Activated T-helper 17 cell treated with anti-CD3 and anti-CD28 coated beads, Interleukin-2, amount 50 U/mL, for 72 hours (primary cell): Measurements from ENCODE around the gene MEDAG. TPM values are rescaled to one million over a fixed set of nuclear protein-coding genes. Genes with fewer than 3 reads are reported as not detected.

ENCODE experiments used
- ATAC-seq: fragments of 150-1000 bp; cut with Tn5 transposase; replicated peaks from 2 replicates; pipeline ENCODE4 v1.10.0; 2021; ENCODE audit warnings: mild to moderate bottlenecking, moderate library complexity
- H3K27ac Mint-ChIP-seq: one replicate; pipeline ENCODE4 v1.8.0; 2022; ENCODE audit warnings: mixed read lengths
- H3K27me3 Mint-ChIP-seq: one replicate; pipeline ENCODE4 v1.8.0; 2022; ENCODE audit warnings: mixed read lengths
- H3K36me3 Mint-ChIP-seq: one replicate; pipeline ENCODE4 v1.8.0; 2022; ENCODE audit warnings: low read depth, mild to moderate bottlenecking, mixed read lengths
- H3K4me1 Mint-ChIP-seq: one replicate; pipeline ENCODE4 v1.8.0; 2022; ENCODE audit warnings: mixed read lengths
- H3K4me3 Mint-ChIP-seq: one replicate; pipeline ENCODE4 v1.8.0; 2022; ENCODE audit warnings: mild to moderate bottlenecking, mixed read lengths
- H3K9me3 Mint-ChIP-seq: one replicate; pipeline ENCODE4 v1.8.0; 2022; ENCODE audit warnings: mixed read lengths
- total RNA-seq, 2 donors: library from RNA; stranded (reverse); gene quantifications; one replicate each; pipeline ENCODE4 v1.2.3, GENCODE V29; 2022

Gene MEDAG
- total RNA-seq, 2 donors from 2014 or later: 0.21 TPM; not detected in 1

GRCh38 chr13:30932481-30933353, 26.6 kb downstream of the MEDAG start, which contains the start of gene TEX26:
TEX26 (plus strand) TSS chr13:30932656; CDS start chr13:30932716, 60 bp downstream.
- H3K27ac Mint-ChIP-seq: no peak within 1 kb of the TSS
- no peak for ATAC-seq
- H3K4me1 Mint-ChIP-seq: no peaks in the 10 kb centered on the region
- H3K36me3 Mint-ChIP-seq: no peaks in the 10 kb centered on the region
- peaks cover 40% of the 10 kb centered on the region for H3K27me3 Mint-ChIP-seq
- no peak within 1 kb of the TSS for H3K4me3 Mint-ChIP-seq
- peaks cover 3% of the 10 kb centered on the region for H3K9me3 Mint-ChIP-seq

- H3K4me3 Mint-ChIP-seq: no peak overlapping the region
- H3K4me1 Mint-ChIP-seq: no peaks in the 10 kb centered on the region
- ATAC-seq: no peak
- H3K9me3 Mint-ChIP-seq: peaks cover 4% of the 10 kb centered on the region
- H3K36me3 Mint-ChIP-seq: no peaks in the 10 kb centered on the region
- H3K27ac Mint-ChIP-seq: no peak overlapping the region
- H3K27me3 Mint-ChIP-seq: peaks cover 42% of the 10 kb centered on the region
Observed at GRCh38 chr13:30933354-30933670, 27.2 kb downstream of the MEDAG start.

DNA sequence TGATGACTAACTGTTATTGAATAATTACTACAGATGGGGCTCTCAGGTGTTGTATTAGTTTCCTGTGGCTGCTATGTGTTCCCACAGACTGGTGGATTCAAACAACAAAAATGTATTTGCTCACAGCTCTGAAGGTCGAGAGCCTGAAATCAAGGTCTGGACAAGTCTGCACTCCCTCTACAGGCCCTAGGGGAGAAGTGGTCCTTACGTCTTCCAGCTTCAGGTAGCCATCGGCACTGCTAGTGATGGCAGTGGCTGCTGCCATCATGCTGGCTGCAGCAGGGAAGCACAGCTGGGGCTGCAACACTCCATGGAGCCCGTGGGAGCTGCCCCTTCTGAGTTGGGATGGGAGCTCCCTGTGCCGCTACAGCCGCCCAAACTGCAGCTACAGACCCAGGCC, 28.3 kb downstream of the MEDAG start:
- Mint-ChIP-seq H3K4me1 (no peaks in the 10 kb centered on the region), H3K27me3 (peaks cover 39% of the 10 kb centered on the region), H3K36me3 (no peaks in the 10 kb centered on the region), H3K9me3 (peaks cover 4% of the 10 kb centered on the region), H3K4me3 (no peak overlapping the region), H3K27ac (no peak overlapping the region)
- no peak for ATAC-seq

- H3K4me3 Mint-ChIP-seq: no peak overlapping the region
- ATAC-seq: no peak
- H3K36me3 Mint-ChIP-seq: no peaks in the 10 kb centered on the region
- H3K4me1 Mint-ChIP-seq: no peaks in the 10 kb centered on the region
- peaks cover 35% of the 10 kb centered on the region for H3K27me3 Mint-ChIP-seq
- H3K9me3 Mint-ChIP-seq: peaks cover 4% of the 10 kb centered on the region
- H3K27ac Mint-ChIP-seq: no peak overlapping the region
Observed at GRCh38 chr13:30934803-30935202, 28.7 kb downstream of the MEDAG start.

GRCh38 chr13:30936971-30937370, 30.9 kb downstream of the MEDAG start:
- H3K4me1 Mint-ChIP-seq: no peaks in the 10 kb centered on the region
- H3K9me3 Mint-ChIP-seq: peaks cover 4% of the 10 kb centered on the region
- no peaks in the 10 kb centered on the region for H3K36me3 Mint-ChIP-seq
- H3K4me3 Mint-ChIP-seq: no peak overlapping the region
- no peak for ATAC-seq
- H3K27me3 Mint-ChIP-seq: peaks cover 20% of the 10 kb centered on the region
- no peak overlapping the region for H3K27ac Mint-ChIP-seq

GRCh38 chr13:30943881-30944280, 37.8 kb downstream of the MEDAG start:
- Mint-ChIP-seq H3K4me3 (no peak overlapping the region), H3K36me3 (no peaks in the 10 kb centered on the region), H3K27ac (no peak overlapping the region), H3K27me3 (peaks cover 34% of the 10 kb centered on the region), H3K9me3 (peaks cover 8% of the 10 kb centered on the region), H3K4me1 (no peaks in the 10 kb centered on the region)
- no peak for ATAC-seq

DNA sequence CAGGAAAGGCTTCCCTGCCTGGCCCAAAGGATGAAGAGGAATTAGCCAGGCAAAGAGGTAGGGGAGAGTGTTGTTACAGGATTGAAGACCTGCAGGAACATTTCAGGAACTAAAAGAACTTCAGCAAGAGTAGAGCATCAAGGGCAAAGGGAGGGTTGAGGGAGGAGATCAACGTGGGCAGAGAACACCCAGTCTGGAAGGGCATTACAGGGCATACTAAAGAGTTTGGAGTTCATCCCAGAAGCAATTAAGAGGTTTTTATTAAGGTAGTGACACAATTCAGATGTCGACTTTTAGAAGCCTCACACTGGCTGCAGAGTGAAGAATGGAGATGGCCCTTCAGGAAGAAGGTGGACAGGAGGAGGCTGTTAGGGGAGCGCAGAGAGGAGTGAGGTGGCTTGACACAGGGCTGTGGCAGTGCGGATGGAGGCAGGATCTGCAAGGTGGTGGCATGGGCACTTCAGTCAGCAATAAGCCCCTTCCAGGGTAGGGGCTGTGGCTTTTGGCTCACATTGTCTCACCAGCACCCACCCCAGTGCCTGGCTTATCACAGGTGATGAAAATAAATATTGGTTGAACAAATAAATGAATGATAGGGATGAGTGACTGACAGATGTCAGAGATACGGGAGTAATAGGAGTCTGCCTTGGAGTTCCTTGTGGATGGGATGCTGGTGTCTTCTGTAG, 51.3 kb downstream of the MEDAG start:
- H3K9me3 Mint-ChIP-seq: peaks cover 16% of the 10 kb centered on the region
- no peaks in the 10 kb centered on the region for H3K4me1 Mint-ChIP-seq
- ATAC-seq: no peak
- H3K27ac Mint-ChIP-seq: no peak overlapping the region
- H3K4me3 Mint-ChIP-seq: no peak overlapping the region
- H3K36me3 Mint-ChIP-seq: no peaks in the 10 kb centered on the region
- peaks cover 49% of the 10 kb centered on the region for H3K27me3 Mint-ChIP-seq

DNA sequence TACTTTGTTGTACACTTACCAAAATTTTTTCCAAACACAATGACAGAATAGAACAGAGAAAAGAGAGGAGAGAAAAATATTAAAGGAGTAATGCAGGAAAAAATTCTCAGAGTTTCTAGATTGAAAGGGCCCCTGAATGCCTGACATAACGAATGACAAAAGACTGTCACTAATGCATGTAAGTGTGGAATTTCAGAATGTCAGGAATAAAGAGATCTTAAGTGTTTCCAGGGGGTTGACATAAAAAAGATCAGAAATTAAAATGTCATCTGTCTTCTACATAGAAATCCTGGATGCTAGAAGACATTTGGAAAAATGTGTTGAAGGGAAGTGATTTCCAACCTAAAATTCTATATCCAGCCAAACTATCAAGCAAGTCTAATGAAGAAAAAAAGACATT, 53.6 kb downstream of the MEDAG start:
- H3K27me3 Mint-ChIP-seq: peaks cover 47% of the 10 kb centered on the region
- ATAC-seq: no peak
- no peaks in the 10 kb centered on the region for H3K4me1 Mint-ChIP-seq
- H3K27ac Mint-ChIP-seq: no peak overlapping the region
- H3K9me3 Mint-ChIP-seq: peaks cover 16% of the 10 kb centered on the region
- no peaks in the 10 kb centered on the region for H3K36me3 Mint-ChIP-seq
- H3K4me3 Mint-ChIP-seq: no peak overlapping the region

DNA sequence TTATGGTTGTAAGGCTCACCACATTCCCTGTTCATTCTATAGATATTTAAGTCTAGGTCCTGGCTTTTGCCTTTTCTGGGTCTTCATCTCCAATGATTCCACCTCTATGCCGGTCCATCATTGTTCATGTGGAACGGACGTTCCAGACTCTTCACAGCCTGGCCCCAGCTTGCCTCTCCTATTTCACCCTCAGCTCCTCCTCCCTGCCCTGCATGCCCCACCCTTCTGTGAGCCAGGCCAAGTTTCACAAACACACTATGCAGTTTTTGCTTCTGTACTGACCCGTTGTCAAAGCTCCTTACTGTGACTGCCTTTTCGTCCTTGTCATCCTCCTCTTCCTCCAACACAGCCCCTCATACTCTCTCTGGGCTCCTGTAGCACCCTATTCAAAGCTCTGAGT, 57.7 kb downstream of the MEDAG start:
- Mint-ChIP-seq H3K4me1 (no peaks in the 10 kb centered on the region), H3K9me3 (peaks cover 6% of the 10 kb centered on the region), H3K27me3 (peaks cover 33% of the 10 kb centered on the region), H3K36me3 (no peaks in the 10 kb centered on the region), H3K4me3 (no peak overlapping the region), H3K27ac (no peak overlapping the region)
- ATAC-seq: no peak

GRCh38 chr13:30965380-30965779, 59.3 kb downstream of the MEDAG start:
- no peak for ATAC-seq
- Mint-ChIP-seq H3K4me1 (no peaks in the 10 kb centered on the region), H3K27ac (no peak overlapping the region), H3K4me3 (no peak overlapping the region), H3K9me3 (peaks cover 6% of the 10 kb centered on the region), H3K36me3 (no peaks in the 10 kb centered on the region), H3K27me3 (peaks cover 30% of the 10 kb centered on the region)

DNA sequence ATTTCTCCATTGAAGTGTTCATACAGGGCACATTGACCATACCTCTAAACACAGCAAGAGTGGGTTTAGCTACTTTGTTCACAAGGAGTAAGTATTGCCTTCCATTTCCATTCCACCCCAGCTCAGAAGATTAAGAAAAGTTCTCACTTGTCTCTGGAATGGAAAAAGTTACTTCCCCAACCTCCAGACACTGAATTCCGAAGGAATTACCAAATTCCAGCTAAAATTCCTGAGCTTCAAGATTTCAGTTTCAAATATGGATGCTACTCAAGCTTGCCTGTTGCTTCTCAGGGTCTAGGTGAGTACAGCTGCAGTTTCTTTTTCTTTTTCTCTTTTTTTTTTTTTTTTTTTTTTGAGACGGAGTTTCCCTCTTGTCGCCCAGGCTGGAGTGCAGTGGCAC, 60.0 kb downstream of the MEDAG start:
- Mint-ChIP-seq H3K27me3 (peaks cover 33% of the 10 kb centered on the region), H3K4me3 (no peak overlapping the region), H3K27ac (no peak overlapping the region), H3K4me1 (no peaks in the 10 kb centered on the region), H3K9me3 (peaks cover 6% of the 10 kb centered on the region), H3K36me3 (no peaks in the 10 kb centered on the region)
- no peak for ATAC-seq

- Mint-ChIP-seq H3K27me3 (peaks cover 26% of the 10 kb centered on the region), H3K36me3 (no peaks in the 10 kb centered on the region), H3K9me3 (no peaks in the 10 kb centered on the region), H3K4me3 (no peak overlapping the region), H3K4me1 (no peaks in the 10 kb centered on the region), H3K27ac (no peak overlapping the region)
- ATAC-seq: no peak
Observed at GRCh38 chr13:30968846-30969245, 62.8 kb downstream of the MEDAG start.

GRCh38 chr13:30971575-30971974, 65.5 kb downstream of the MEDAG start:
- peaks cover 24% of the 10 kb centered on the region for H3K27me3 Mint-ChIP-seq
- no peaks in the 10 kb centered on the region for H3K36me3 Mint-ChIP-seq
- no peaks in the 10 kb centered on the region for H3K4me1 Mint-ChIP-seq
- no peaks in the 10 kb centered on the region for H3K9me3 Mint-ChIP-seq
- H3K4me3 Mint-ChIP-seq: no peak overlapping the region
- ATAC-seq: no peak
- no peak overlapping the region for H3K27ac Mint-ChIP-seq

- peaks cover 20% of the 10 kb centered on the region for H3K27me3 Mint-ChIP-seq
- H3K4me1 Mint-ChIP-seq: no peaks in the 10 kb centered on the region
Observed at GRCh38 chr13:30972888-30973377, 66.9 kb downstream of the MEDAG start.

DNA sequence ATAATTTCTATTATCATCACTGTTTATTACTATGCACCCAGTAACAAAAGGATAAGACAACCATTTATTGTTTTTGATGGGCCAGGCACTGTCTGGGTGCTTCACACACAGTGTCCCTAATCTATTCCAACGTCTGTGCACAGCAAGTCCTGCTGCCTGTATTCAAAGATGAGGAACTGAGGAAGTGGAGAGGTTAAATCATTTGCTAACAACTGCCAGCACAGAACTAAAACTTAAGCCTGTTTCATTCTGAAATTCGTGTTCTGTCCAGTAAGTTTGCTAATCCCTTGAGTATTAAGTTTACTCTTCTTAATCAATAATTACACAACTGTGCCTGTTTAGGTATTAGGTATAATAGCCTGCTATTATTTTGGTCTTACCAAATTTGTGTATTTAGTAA, 68.3 kb downstream of the MEDAG start:
- Mint-ChIP-seq H3K4me3 (no peak overlapping the region), H3K36me3 (no peaks in the 10 kb centered on the region), H3K27ac (no peak overlapping the region), H3K27me3 (peaks cover 20% of the 10 kb centered on the region), H3K9me3 (no peaks in the 10 kb centered on the region), H3K4me1 (no peaks in the 10 kb centered on the region)
- ATAC-seq: no peak

More at GRCh38 chr13:30972888-30973377, 66.9 kb downstream of the MEDAG start:
- H3K4me3 Mint-ChIP-seq: no peak overlapping the region
- no peaks in the 10 kb centered on the region for H3K36me3 Mint-ChIP-seq
- no peak for ATAC-seq
- no peaks in the 10 kb centered on the region for H3K9me3 Mint-ChIP-seq
- H3K27ac Mint-ChIP-seq: no peak overlapping the region
